ENCODE measurements around the gene CCRL2. TPM values are rescaled to one million over a fixed set of nuclear protein-coding genes. Genes with fewer than 3 reads are reported as not detected.

CCRL2 gene
- total and polyA plus RNA-seq, 2 donors from 2014 or later, result 2.1 to 2.8 TPM

GRCh38 chr3:46406443-46406787, 644 bp upstream of the CCRL2 start:
- intact Hi-C loops (cut with DNase I), result no loop called here
- Histone ChIP-seq H3K9me3 (ENCODE audit: control insufficient read depth in 2 of 3, insufficient read depth in 1 of 3, low read length in 3 of 3) (no peaks in the 10 kb centered on the region), H3K9ac (ENCODE audit: low read length in 3 of 3) (no peak overlapping the region), H3K4me1 (ENCODE audit: control insufficient read depth in 2 of 3, insufficient read depth in 2 of 3, low read depth in 1 of 3, low read length in 3 of 3) (peaks cover 0 to 15% (median 9%) of the 10 kb centered on the region in 3 donors), H3K27me3 (ENCODE audit: control insufficient read depth, insufficient read depth, low read length) (no peaks in the 10 kb centered on the region), H3K4me3 (ENCODE audit: low read length in 3 of 3) (no peak overlapping the region), H3K27ac (ENCODE audit: low read depth in 2 of 2, low read length in 2 of 2) (peak overlapping the region; percentile 65 to 90), H3K36me3 (ENCODE audit: control insufficient read depth in 2 of 3, insufficient read depth in 3 of 3, low read length in 3 of 3) (no peaks in the 10 kb centered on the region)
- FAIRE-seq, result no peak
- DNase-seq, result no peak
- no peak for TF ChIP-seq CTCF (IDR thresholded peaks at IDR 0.05; ENCODE audit: borderline replicate concordance, extremely low read depth, insufficient read depth)

- Histone ChIP-seq H3K36me3 (ENCODE audit: control insufficient read depth in 2 of 3, insufficient read depth in 3 of 3, low read length in 3 of 3) (no peaks in the 10 kb centered on the region), H3K27me3 (ENCODE audit: control insufficient read depth, insufficient read depth, low read length) (no peaks in the 10 kb centered on the region), H3K4me1 (ENCODE audit: control insufficient read depth in 2 of 3, insufficient read depth in 2 of 3, low read depth in 1 of 3, low read length in 3 of 3) (peaks cover 0 to 15% (median 12%) of the 10 kb centered on the region in 3 donors), H3K27ac (ENCODE audit: low read depth in 2 of 2, low read length in 2 of 2) (peak overlapping the region; percentile 9 to 36), H3K9me3 (ENCODE audit: control insufficient read depth in 2 of 3, insufficient read depth in 1 of 3, low read length in 3 of 3) (no peaks in the 10 kb centered on the region), H3K9ac (ENCODE audit: low read length in 3 of 3) (peak overlapping the region in 1 of 3 donors; percentile 49), H3K4me3 (ENCODE audit: low read length in 3 of 3) (peak overlapping the region in 2 of 3 donors; percentile 14 to 24)
- TF ChIP-seq CTCF (IDR thresholded peaks at IDR 0.05; ENCODE audit: borderline replicate concordance, extremely low read depth, insufficient read depth), result no peak
- DNase-seq (no peak), FAIRE-seq (no peak)
- intact Hi-C loops (cut with DNase I), result no loop called here
Observed at GRCh38 chr3:46407970-46408369, 911 bp downstream of the CCRL2 start.

GRCh38 chr3:46408853-46409252, 1.8 kb downstream of the CCRL2 start:
- TF ChIP-seq CTCF (IDR thresholded peaks at IDR 0.05; ENCODE audit: borderline replicate concordance, extremely low read depth, insufficient read depth), result no peak
- H3K4me3 ChIP-seq (ENCODE audit: low read length in 3 of 3), result no peak overlapping the region
- no peaks in the 10 kb centered on the region for H3K27me3 ChIP-seq (ENCODE audit: control insufficient read depth, insufficient read depth, low read length)
- H3K36me3 ChIP-seq (ENCODE audit: control insufficient read depth in 2 of 3, insufficient read depth in 3 of 3, low read length in 3 of 3), result no peaks in the 10 kb centered on the region
- intact Hi-C loops (cut with DNase I), result no loop called here
- H3K9ac ChIP-seq (ENCODE audit: low read length in 3 of 3), result no peak overlapping the region
- peaks cover 0 to 15% (median 12%) of the 10 kb centered on the region in 3 donors for H3K4me1 ChIP-seq (ENCODE audit: control insufficient read depth in 2 of 3, insufficient read depth in 2 of 3, low read depth in 1 of 3, low read length in 3 of 3)
- FAIRE-seq (no peak), DNase-seq (no peak)
- no peaks in the 10 kb centered on the region for H3K9me3 ChIP-seq (ENCODE audit: control insufficient read depth in 2 of 3, insufficient read depth in 1 of 3, low read length in 3 of 3)
- no peak overlapping the region for H3K27ac ChIP-seq (ENCODE audit: low read depth in 2 of 2, low read length in 2 of 2)

Measured in kidney (tissue), 14 donors.